HG02885 (cell line): ENCODE results near the gene TRIM56.
"Not testable (repeated sequence)": the region's sequence is repeated elsewhere in the genome, so short reads cannot be mapped to it uniquely, and the experiment has no call there.

Source experiments
- ATAC-seq: cut with Tn5 transposase; IDR thresholded peaks from one replicate; pipeline ENCODE4 v1.9.1; 2021; ENCODE audit warnings: mild to moderate bottlenecking; ENCODE audit not compliant: unreplicated experiment, poor library complexity

The TRIM56 gene, protein sequence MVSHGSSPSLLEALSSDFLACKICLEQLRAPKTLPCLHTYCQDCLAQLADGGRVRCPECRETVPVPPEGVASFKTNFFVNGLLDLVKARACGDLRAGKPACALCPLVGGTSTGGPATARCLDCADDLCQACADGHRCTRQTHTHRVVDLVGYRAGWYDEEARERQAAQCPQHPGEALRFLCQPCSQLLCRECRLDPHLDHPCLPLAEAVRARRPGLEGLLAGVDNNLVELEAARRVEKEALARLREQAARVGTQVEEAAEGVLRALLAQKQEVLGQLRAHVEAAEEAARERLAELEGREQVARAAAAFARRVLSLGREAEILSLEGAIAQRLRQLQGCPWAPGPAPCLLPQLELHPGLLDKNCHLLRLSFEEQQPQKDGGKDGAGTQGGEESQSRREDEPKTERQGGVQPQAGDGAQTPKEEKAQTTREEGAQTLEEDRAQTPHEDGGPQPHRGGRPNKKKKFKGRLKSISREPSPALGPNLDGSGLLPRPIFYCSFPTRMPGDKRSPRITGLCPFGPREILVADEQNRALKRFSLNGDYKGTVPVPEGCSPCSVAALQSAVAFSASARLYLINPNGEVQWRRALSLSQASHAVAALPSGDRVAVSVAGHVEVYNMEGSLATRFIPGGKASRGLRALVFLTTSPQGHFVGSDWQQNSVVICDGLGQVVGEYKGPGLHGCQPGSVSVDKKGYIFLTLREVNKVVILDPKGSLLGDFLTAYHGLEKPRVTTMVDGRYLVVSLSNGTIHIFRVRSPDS

DNA sequence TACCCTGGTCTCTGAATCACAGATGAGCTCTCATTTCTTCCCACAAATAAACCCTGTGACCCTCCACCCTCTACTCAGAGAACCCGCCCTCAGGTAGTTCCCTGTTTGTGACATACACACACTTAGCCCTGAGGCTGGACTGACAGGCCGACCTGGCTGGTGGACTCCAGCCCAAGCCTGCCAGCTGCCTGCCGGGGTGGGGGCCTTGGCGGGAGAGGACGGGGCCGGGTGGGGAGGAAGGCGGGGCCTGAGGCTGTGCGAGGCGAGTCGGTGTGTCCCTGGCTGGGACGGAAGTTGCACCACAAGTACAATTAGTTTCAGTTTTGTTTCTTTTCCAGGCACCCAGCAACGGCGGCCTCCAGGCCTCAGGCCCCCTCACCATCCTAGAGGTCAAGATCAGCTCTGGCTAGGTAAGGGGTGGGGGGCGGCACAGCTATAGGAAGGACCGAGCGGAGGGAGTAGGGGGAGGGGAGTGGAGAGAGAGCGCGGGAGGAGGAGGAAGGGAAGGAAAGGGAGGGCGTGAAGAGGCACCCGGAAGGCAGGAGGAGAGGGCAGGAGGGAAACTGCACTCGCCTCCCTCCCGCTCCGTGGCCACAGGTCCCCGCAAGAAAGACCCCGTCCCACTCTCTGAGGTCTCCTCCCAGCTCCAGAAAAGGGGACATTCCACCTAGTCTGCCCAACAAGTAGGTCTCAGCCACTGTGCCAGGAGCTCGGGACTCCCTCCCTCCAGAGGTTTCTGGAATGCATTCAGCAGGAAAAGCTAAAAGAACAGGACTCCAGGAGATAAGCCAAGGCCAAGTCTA, at the start of gene TRIM56:
Gene TRIM56 (plus strand): TSS at position 320 of the 803 bp plus-strand sequence. CDS start 1,832 bp downstream, outside the sequence.
- ATAC-seq, result peak; percentile 91

DNA sequence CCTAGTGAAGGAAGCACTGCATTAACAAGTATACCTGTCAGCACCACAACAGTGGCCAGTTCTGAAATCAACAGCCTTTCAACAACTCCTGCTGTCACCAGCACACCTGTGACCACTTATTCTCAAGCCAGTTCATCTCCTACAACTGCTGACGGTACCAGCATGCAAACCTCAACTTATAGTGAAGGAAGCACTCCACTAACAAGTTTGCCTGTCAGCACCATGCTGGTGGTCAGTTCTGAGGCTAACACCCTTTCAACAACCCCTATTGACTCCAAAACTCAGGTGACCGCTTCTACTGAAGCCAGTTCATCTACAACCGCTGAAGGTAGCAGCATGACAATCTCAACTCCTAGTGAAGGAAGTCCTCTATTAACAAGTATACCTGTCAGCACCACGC, 49.3 kb upstream of the TRIM56 start:
- no peak for ATAC-seq

DNA sequence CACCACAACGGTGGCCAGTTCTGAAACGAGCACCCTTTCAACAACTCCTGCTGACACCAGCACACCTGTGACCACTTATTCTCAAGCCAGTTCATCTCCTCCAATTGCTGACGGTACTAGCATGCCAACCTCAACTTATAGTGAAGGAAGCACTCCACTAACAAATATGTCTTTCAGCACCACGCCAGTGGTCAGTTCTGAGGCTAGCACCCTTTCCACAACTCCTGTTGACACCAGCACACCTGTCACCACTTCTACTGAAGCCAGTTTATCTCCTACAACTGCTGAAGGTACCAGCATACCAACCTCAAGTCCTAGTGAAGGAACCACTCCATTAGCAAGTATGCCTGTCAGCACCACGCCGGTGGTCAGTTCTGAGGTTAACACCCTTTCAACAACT, 44.0 kb upstream of the TRIM56 start:
- ATAC-seq, result not testable (repeated sequence)

DNA sequence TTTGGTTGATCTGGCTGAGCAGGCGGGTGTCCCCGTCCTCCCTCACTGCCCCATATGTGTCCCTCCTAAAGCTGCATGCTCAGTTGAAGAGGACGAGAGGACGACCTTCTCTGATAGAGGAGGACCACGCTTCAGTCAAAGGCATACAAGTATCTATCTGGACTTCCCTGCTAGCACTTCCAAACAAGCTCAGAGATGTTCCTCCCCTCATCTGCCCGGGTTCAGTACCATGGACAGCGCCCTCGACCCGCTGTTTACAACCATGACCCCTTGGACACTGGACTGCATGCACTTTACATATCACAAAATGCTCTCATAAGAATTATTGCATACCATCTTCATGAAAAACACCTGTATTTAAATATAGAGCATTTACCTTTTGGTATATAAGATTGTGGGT, 26.9 kb upstream of the TRIM56 start:
- no peak for ATAC-seq

DNA sequence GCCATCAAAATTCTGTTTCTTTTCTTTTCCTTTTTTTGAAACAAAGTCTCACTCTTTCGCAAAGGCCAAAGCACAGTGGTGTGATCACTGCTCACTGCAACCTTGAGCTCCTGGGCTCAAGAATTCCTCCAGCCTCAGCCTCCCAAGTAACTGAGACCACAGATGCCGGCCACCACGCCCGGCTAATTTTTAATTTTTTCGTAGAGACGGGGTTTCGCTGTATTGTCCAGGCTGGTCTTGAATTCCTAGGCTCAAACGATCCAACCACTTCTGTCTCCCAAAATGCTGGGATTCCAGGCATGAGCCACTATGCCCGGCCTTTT, 25.7 kb upstream of the TRIM56 start:
- ATAC-seq, result no peak

DNA sequence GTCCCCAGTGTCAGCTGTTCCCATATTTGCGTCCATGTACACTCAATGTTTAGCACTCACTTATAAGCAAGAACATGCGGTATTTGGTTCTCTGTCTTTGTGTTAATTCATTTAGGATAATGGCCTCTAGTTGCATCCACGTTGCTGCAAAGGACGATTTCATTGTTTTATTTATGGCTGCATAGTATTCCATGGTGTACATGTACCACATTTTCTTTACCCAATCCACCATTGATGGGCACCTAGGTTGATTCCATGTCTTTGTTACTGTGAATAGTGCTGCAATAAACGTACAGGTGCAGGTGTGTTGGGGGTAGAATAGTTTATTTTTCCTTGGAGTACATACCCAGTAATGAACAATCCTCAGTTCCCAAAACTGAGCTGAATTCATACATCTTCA, 24.3 kb upstream of the TRIM56 start:
- no peak for ATAC-seq

DNA sequence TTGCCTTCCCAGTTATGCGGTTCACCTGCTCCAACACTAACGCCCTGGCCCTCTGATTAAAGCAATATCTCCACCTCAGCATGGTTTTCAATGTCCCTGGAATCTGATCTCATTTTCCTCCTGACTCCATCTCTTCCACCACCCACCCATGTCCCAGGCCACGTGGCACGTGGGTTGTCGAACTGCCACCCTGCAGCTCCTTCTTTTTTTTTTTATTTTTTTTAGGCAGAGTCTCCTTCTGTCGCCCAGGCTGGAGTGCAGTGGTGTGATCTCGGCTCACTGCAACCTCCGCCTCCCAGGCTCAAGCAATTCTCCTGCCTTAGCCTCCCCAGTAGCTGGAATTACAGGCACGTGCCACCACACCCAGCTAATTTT, 21.1 kb upstream of the TRIM56 start:
- not testable (repeated sequence) for ATAC-seq

DNA sequence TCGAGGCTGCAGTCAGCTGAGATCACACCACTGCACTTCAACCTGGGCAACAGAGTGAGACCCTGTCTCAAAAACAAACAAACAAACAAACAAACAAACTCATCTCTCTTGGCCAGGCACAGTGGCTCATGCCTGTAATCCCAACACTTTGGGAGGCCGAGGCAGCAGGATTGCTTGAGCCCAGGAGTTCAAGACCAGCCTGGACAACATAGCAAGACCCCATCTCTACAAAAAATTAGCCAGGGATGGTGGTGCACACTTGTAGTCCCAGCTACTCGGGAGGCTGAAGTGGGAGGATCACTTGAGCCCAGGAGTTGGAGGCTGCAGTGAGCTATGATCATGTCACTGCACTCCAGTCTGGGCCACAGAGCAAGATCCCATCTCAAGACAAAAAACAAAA, 20.1 kb upstream of the TRIM56 start:
- ATAC-seq, result not testable (repeated sequence)

DNA sequence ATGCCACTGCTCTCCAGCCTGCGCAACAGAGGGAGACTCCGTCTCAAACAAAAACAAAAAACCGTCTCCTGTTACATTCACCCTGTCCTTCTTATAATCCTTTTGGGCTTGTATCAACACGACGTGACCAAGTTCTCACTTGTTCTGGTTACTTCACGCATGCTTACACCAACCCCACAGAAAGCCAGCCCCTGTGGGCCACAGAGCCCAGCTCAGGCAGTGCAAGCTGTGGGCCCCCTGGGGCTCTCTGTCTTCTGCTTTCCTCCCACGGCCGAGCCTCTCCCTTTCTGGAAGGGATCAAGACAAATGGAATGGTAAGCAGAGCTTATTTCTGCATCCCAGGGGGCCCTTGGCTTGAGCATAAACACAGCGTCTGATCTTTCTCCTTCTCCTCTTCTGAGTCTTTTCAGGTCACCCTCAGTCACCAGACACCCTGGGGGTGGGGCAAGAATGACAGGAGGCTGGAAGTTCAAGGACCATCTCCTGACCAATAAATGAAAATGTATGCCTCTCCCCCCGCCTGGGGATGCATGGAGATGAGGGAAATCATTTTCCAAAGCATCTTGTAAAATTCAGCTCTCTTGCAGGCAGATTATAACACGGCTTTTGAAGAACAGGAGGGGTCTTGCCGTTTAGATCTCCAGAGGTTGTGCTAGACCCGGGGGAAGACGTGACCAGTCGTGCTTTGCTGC, 19.0 kb upstream of the TRIM56 start:
- no peak for ATAC-seq

DNA sequence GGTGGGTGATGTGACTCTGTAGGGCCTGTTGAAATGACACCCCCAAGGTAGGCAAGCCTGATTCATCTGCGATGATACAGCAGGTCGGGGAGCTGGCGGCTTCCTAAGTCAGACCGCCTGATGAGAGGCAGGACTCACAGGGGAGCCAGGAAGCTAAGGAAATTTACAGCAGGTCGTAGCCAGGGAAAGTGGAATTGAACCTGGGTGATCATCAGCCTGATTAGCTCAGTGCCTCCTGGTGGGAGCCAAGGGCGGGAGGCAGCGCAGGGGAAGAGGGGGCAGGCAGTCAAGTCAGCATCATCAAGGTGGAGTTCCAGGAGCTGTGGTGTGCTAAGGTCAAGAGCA, 18.5 kb upstream of the TRIM56 start:
- no peak for ATAC-seq

DNA sequence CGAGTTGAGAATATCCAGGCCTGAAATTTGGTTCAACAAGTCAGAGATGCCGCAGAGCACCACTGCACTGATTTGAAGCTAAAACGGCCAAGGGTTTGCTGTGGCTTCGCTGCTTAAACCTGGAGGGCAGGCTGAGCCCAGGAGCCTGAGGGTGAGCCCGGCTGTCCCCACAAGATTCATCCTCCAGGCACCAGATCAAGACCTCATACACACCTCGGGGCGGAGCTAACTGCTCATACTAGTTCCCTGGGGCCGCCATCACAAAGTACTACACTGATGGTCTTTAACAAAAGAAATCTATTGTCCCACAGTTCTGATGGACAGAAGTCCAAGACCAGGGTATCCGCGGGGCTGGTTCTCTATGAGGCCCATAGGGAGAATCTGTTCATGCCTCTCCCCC, 16.9 kb upstream of the TRIM56 start:
- no peak for ATAC-seq

DNA sequence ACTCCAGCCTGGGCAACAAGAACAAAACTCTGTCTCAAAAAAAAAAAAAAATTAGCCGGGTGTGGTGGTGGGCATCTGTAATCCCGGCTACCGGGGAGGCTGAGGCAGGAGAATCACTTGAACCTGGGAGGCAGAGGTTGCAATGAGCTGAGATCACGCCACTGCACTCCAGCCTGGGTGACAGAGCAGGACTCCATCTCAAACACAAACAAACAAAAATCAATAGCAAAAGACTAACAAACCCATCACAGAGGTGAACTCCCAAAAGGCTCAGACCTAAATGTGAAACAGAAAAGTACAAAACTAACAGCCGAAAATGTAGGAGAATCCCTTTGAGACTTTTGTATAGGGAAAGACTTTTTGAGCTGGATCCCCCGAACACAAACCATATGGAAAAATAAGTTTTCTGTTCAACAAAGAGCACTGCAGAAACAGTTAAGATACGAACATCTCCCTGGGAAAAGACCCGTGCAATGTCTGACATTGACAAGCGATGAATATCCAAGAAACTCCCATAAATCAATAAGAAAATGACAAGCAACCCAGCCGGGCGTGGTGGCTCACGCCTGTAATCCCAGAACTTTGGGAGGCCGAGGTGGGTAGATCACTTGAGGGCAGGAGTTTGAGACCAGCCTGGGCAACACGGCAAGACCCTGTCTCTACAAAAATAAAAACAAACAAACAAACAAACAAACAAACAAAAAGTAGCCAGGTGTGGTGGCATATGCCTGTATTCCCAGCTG, 13.7 kb upstream of the TRIM56 start:
- ATAC-seq, result not testable (repeated sequence)

DNA sequence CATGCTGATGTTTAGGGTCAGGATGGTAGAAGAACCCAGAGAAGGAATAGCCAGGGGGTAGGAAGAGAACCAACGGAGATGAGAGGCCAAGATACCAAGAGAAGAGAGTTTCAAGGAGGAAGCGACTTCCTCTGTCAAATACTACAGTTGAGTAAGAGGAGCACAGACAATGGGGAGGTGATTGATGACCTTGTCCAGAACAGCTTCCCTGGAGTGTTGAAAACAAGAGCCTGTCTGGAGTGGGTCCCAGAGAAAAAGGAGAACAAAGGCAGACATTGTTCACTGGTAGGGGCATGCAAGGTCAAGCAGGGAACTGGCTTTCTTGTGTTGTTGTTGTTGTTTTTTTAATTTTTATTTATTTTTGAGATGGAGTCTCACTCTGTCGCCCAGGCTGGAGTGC, 9.6 kb upstream of the TRIM56 start:
- ATAC-seq, result no peak

DNA sequence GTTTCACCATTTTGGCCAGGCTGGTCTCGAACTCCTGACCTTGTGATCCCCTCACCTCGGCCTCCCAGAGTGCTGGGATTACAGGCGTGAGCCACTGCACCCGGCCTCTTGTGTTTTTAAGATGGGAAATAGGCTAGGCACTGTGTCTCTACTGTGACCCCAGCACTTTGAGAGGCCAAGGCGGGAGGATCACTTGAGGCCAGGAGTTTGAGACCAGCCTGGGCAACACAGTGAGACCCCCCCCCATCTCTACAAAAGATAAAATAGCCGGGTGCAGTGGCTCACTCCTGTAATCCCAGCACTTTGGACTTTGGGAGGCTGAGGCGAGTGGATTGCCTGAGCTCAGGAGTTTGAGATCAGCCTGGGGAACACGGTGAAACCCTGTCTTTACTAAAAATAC, 9.1 kb upstream of the TRIM56 start:
- ATAC-seq, result not testable (repeated sequence)

DNA sequence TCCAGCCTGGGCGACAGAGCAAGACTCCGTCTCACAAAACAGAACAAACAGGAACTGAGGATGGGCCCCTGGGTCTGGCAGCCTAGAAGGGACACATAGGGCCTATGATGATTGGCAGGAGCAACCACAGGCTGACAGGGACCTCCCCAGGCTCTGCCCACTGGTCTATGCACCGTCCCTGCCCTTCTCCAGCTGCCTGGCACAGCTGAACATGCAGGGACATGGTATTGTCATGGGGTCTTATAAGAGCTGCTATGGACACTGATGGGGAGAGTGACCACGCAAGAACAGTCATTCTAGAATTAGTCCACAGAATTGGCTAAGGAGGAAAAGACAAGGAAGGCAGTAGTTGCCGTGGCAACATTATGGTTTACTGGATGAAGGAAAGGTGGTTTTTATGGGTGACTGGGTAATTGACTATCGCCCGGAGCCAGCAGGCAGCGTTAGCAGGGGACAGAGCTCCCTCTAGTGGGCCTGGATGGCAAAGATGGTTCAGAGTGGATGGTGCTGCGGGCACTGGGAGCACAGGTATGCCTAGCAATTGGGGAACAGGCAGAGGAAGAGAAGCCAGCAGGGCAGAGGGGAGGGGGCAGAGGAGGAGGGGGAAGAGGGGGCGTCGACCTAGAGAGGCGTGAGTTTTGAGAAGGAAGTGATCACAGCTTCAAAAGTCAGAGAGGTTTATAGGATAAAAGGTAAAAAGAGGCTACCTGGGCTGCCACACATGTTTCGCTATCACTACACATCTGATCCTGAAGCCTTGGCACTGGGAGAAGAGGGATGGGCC, 7.8 kb upstream of the TRIM56 start:
- ATAC-seq, result peak; percentile 66

DNA sequence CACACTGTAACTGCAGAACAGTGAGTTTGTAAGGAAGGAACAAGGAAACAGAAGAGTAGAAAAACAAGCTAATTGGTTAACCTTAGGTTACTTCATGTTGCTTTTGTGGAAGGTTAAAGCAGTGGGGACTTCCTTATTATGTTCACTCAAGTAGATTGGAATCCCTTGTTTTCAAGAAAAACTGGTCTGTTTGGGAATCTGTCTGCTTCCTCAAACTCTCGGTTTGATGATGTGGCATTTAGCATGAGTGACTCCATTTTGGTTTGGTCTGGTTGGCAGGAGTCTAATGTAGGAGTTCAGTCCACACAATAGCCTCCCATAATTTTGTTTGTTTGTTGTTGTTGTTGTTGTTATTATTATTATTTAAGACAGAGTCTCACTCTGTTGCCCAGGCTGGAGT, 3.8 kb upstream of the TRIM56 start:
- no peak for ATAC-seq

DNA sequence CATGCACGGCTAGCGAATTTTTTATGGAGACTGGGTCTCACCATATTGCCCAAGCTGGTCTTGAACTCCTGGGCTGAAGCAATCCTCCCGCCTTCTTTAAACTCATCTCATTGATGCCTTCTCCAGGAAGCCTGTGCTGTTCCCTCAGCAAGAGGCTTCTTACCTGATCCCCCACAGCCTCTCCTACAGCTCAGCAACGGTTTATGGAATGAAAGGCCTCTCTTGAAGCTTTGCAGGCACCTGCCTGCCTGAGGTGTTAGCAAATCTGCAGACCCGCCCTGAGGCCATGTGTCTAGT, 468 bp upstream of the TRIM56 start:
- ATAC-seq, result no peak

DNA sequence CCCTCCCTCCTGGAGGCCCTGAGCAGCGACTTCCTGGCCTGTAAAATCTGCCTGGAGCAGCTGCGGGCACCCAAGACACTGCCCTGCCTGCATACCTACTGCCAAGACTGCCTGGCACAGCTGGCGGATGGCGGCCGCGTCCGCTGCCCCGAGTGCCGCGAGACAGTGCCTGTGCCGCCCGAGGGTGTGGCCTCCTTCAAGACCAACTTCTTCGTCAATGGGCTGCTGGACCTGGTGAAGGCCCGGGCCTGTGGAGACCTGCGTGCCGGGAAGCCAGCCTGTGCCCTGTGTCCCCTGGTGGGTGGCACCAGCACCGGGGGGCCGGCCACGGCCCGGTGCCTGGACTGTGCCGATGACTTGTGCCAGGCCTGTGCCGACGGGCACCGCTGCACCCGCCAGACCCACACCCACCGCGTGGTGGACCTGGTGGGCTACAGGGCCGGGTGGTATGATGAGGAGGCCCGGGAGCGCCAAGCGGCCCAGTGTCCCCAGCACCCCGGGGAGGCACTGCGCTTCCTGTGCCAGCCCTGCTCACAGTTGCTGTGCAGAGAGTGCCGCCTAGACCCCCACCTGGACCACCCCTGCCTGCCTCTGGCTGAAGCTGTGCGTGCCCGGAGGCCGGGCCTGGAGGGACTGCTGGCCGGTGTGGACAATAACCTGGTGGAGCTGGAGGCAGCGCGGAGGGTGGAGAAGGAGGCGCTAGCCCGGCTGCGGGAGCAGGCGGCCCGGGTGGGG, 2.2 kb downstream of the TRIM56 start:
- ATAC-seq, result no peak

DNA sequence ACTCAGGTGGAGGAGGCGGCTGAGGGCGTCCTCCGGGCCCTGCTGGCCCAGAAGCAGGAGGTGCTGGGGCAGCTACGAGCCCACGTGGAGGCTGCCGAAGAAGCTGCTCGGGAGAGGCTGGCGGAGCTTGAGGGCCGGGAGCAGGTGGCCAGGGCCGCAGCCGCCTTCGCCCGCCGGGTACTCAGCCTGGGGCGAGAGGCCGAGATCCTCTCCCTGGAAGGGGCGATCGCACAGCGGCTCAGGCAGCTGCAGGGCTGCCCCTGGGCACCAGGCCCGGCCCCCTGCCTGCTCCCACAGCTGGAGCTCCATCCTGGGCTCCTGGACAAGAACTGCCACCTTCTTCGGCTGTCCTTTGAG, 2.8 kb downstream of the TRIM56 start:
- no peak for ATAC-seq
